WERI-Rb-1 (cell line): ENCODE data around the gene ITCH.
"Not testable (repeated sequence)": the region's sequence is repeated elsewhere in the genome, so short reads cannot be mapped to it uniquely, and the experiment has no call there.

Source experiments
- DNase-seq: peaks from one replicate; pipeline ENCODE4 v3.0.0-alpha.2; 2020
- H3K27ac ChIP-seq: fragments of 250-450 bp; sonication (Bioruptor Pico); 2 replicates; pipeline ENCODE4 v1.5.1; 2020; ENCODE audit warnings: mild to moderate bottlenecking, moderate library complexity
- H3K27me3 ChIP-seq: fragments of 250-450 bp; sonication (Bioruptor Pico); 2 replicates; pipeline ENCODE4 v1.5.1; 2021; ENCODE audit warnings: mild to moderate bottlenecking, low read depth, moderate library complexity; ENCODE audit not compliant: insufficient read depth, severe bottlenecking
- H3K36me3 ChIP-seq: fragments of 250-450 bp; sonication (Bioruptor Pico); 2 replicates; pipeline ENCODE4 v1.5.1; 2020; ENCODE audit warnings: mild to moderate bottlenecking, moderate library complexity
- H3K4me3 ChIP-seq: 2 replicates; pipeline ENCODE4 v1.5.1; 2011; ENCODE audit warnings: low read depth, mild to moderate bottlenecking, control low read depth, low read length
- H3K9me3 ChIP-seq: fragments of 250-450 bp; sonication (Bioruptor Pico); 2 replicates; pipeline ENCODE4 v1.5.1; 2021; ENCODE audit warnings: mild to moderate bottlenecking, moderate library complexity; ENCODE audit not compliant: severe bottlenecking
- TF ChIP-seq, protein P1 (sequence below): IDR thresholded peaks from 2 replicates; pipeline ENCODE4 v1.5.1; 2011; ENCODE audit warnings: low read depth, mild to moderate bottlenecking, control low read depth, inconsistent platforms, low read length

The ITCH gene

DNA sequence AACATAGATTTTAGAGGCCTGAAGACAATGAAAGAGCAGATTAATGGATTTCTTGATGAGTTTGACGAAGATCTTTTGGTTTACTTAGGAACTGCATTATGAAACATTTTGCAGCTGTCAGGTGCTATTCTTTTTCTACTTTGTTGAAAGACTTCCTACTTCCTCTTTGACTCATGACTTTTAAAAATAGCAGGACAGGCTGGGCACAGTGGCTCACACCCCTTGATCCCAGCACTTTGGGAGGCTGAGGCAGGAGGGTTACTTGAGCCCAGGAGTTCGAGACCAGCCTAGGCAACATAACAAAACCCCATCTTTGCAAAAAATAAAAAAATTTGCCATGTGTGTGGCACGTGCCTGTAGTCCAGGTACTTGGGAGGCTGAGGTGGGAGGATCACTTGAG, 52.0 kb downstream of the ITCH start:
- H3K27me3 ChIP-seq: no peaks in the 10 kb centered on the region
- H3K4me3 ChIP-seq: no peak overlapping the region
- H3K9me3 ChIP-seq: no peaks in the 10 kb centered on the region
- H3K27ac ChIP-seq: no peak overlapping the region
- DNase-seq: no peak
- TF ChIP-seq, protein P1, sequence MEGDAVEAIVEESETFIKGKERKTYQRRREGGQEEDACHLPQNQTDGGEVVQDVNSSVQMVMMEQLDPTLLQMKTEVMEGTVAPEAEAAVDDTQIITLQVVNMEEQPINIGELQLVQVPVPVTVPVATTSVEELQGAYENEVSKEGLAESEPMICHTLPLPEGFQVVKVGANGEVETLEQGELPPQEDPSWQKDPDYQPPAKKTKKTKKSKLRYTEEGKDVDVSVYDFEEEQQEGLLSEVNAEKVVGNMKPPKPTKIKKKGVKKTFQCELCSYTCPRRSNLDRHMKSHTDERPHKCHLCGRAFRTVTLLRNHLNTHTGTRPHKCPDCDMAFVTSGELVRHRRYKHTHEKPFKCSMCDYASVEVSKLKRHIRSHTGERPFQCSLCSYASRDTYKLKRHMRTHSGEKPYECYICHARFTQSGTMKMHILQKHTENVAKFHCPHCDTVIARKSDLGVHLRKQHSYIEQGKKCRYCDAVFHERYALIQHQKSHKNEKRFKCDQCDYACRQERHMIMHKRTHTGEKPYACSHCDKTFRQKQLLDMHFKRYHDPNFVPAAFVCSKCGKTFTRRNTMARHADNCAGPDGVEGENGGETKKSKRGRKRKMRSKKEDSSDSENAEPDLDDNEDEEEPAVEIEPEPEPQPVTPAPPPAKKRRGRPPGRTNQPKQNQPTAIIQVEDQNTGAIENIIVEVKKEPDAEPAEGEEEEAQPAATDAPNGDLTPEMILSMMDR: no peak
- peaks cover 47% of the 10 kb centered on the region for H3K36me3 ChIP-seq

DNA sequence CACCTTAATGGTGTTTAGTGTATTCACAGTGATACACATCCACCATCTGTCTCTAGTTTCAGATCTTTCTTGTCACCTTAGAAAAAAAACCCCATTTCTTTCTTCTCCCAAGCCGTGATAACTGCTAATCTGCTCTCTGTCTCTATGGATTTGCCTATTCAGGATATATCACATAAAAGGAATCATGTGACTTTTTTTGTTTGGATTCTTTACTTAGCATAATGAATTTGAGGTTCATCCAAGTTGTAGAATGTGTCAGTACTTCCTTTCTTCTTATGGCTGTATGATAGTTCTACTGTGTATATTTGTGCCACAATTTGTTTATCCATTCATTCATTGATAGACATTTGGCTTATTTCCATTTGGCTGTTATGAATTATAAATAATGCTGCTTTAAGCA, 57.1 kb downstream of the ITCH start:
- Histone ChIP-seq H3K9me3 (no peaks in the 10 kb centered on the region), H3K36me3 (peaks cover 58% of the 10 kb centered on the region), H3K4me3 (no peak overlapping the region), H3K27me3 (no peaks in the 10 kb centered on the region), H3K27ac (no peak overlapping the region)
- TF ChIP-seq, protein P1: no peak
- DNase-seq: no peak

DNA sequence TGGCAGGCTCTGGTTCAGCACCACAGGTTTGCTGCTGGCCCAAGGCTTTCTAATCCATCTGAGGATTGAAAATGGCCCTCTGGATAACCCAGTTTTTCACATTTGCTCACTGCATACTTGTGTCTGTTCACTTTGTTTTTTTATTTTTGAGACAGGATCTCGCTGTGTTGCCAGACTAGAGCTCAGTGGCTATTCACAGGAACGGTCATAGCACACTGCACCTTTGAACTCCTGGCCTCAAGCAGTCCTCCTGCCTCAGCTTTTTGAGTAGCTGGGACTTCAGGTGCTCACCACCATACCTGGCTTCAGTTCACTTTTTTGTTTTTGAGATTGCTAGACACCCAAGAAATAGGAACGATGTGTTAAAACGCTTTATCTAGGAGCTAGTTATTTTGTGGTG, 57.9 kb downstream of the ITCH start:
- TF ChIP-seq, protein P1: no peak
- Histone ChIP-seq H3K27me3 (no peaks in the 10 kb centered on the region), H3K36me3 (peaks cover 49% of the 10 kb centered on the region), H3K27ac (no peak overlapping the region), H3K4me3 (no peak overlapping the region), H3K9me3 (no peaks in the 10 kb centered on the region)
- DNase-seq: no peak

DNA sequence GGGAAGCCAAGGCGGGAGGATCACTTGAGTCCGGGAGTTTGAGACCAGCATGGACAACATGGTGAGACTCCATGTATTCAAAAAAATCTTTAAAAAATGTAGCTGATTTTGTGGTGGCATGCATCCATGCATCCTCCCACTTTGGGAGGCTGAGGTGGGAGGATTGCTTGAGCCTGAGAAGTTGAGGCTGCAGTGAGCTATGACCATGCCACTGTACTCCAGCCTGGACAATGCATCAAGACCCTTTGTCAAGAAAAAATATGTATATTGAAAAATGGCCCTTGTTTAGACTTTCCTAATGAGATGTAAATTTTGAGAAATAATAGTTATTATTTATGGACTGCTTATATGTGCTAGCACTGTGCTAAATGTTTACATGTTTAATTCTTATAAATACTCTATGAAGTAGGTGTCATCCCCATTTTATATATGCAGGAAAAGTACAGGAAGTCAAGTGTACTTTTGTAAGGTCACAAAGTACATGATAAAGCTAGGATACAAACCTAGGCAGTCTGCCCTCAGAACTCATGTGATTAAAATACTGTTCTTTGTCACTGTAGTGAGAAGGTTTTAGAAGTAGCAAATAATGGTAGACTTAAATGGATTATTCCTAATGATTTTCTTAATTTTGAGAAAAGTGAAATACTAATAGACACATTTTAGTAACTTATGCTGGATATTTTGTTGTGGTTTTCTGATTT, 58.8 kb downstream of the ITCH start:
- H3K36me3 ChIP-seq: peaks cover 45% of the 10 kb centered on the region
- no peaks in the 10 kb centered on the region for H3K9me3 ChIP-seq
- TF ChIP-seq, protein P1: no peak

DNA sequence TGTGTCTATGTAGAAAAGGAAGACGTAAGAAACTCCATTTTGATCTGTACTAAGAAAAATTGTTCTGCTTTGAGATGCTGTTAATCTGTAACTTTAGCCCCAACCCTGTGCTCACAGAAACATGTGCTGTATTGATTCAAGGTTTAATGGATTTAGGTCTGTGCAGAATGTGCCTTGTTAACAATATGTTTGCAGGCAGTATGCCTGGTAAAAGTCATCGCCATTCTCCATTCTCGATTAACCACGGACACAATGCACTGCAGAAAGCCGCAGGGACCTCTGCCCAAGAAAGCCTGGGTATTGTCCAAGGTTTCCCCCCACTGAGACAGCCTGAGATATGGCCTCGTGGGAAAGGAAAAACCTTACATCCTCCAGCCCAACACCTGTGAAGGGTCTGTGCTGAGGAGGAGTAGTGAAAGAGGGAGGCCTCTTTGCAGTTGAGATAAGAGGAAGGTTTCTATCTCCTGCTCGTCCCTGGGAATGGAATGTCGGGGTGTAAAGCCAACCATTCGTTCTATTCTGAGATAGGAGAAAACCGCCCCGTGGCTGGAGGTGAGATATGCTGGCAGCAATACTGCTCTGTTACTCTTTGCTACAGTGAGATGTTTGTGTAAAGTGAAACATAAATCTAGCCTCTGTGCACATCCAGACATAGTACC, 62.1 kb downstream of the ITCH start:
- H3K9me3 ChIP-seq, DNase-seq, H3K27ac ChIP-seq, H3K4me3 ChIP-seq, H3K27me3 ChIP-seq: not testable (repeated sequence)
- peaks cover 54% of the 10 kb centered on the region for H3K36me3 ChIP-seq

More for the DNA sequence above, 58.8 kb downstream of the ITCH start:
- Histone ChIP-seq H3K4me3 (no peak overlapping the region), H3K27me3 (no peaks in the 10 kb centered on the region), H3K27ac (no peak overlapping the region)
- no peak for DNase-seq

DNA sequence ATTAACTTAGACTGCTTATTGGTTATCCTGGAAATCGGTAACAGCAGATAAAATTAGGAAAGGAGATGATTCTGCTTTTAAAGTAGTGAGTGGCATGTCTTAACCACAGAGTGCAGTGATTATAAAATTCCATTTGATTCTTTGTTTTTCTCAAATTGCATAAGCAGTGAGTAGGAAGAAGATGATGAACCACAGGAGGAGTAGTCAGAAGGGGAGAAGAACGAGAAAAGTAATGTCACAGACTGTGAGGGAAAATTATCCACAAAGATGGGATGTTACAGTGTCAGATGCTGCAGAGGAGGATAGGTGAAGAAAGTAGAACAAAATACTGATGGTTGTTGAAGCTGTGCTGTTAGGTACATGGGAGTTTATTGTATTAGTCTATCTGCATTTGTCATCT, 63.0 kb downstream of the ITCH start:
- Histone ChIP-seq H3K27me3 (no peaks in the 10 kb centered on the region), H3K36me3 (peaks cover 47% of the 10 kb centered on the region), H3K9me3 (no peaks in the 10 kb centered on the region), H3K4me3 (no peak overlapping the region), H3K27ac (no peak overlapping the region)
- TF ChIP-seq, protein P1: no peak
- DNase-seq: no peak
